WTC11 (cell line): ENCODE results near the gene UBE2V1. TPM values are rescaled to one million over a fixed set of nuclear protein-coding genes. Genes with fewer than 3 reads are reported as not detected.

Experiments
- ATAC-seq: fragments of 200-7000 bp; cut with Tn5 transposase; 2 replicates; pipeline ENCODE4 v1.10.0; 2021; ENCODE audit warnings: mild to moderate bottlenecking, moderate library complexity
- CTCF ChIA-PET: fragments of 300-600 bp; sonication (Branson Sonifier 250); formaldehyde crosslinking; loops from one replicate; lab custom pipeline; 2021; ENCODE audit warnings: antibody characterized with exemption; lab: Charles Lee
- POLR2A ChIA-PET: fragments of 350-600 bp; sonication (Branson Sonifier 250); formaldehyde crosslinking; loops from one replicate; lab custom pipeline; 2021; ENCODE audit warnings: antibody characterized with exemption; lab: Charles Lee
- DNase-seq: peaks from one replicate; pipeline ENCODE4 v3.0.0; 2021; ENCODE audit warnings: low spot score
- H3K27ac Mint-ChIP-seq: 2 replicates; pipeline ENCODE4 v1.8.0; 2021; ENCODE audit warnings: mixed read lengths
- H3K27me3 Mint-ChIP-seq: 2 replicates; pipeline ENCODE4 v1.8.0; 2021; ENCODE audit warnings: low read depth, mild to moderate bottlenecking, moderate library complexity, mixed read lengths
- H3K36me3 Mint-ChIP-seq: 2 replicates; pipeline ENCODE4 v1.8.0; 2021; ENCODE audit warnings: mixed read lengths
- H3K4me1 Mint-ChIP-seq: 2 replicates; pipeline ENCODE4 v1.8.0; 2022; ENCODE audit warnings: mixed read lengths
- H3K4me3 Mint-ChIP-seq: 2 replicates; pipeline ENCODE4 v1.8.0; 2021; ENCODE audit warnings: mild to moderate bottlenecking, moderate library complexity, mixed read lengths
- H3K9me3 Mint-ChIP-seq: 2 replicates; pipeline ENCODE4 v1.8.0; 2021; ENCODE audit warnings: mixed read lengths
- ELF4 ChIP-seq: sonication (generic); formaldehyde crosslinking; IDR thresholded peaks from 2 replicates; pipeline ENCODE4 v1.8.1; 2022; ENCODE audit warnings: low read depth, mild to moderate bottlenecking, moderate library complexity, missing genetic modification reagents
- ETV6 ChIP-seq: sonication (generic); formaldehyde crosslinking; IDR thresholded peaks from 2 replicates; pipeline ENCODE4 v1.8.1; 2022; ENCODE audit warnings: mild to moderate bottlenecking, missing genetic modification reagents
- GTF2I ChIP-seq: fragments of 250-450 bp; sonication (Bioruptor Pico); conservative IDR thresholded peaks from 2 replicates; pipeline ENCODE4 v1.4.0; 2021; ENCODE audit warnings: mild to moderate bottlenecking
- JAZF1 ChIP-seq: fragments of 250-450 bp; sonication (Bioruptor Pico); IDR thresholded peaks from 2 replicates; pipeline ENCODE4 v1.9.0; 2021; ENCODE audit warnings: moderate library complexity, mild to moderate bottlenecking, inconsistent platforms
- MYBL2 ChIP-seq: sonication (generic); formaldehyde crosslinking; IDR thresholded peaks from 2 replicates; pipeline ENCODE4 v1.8.1; 2023; ENCODE audit warnings: mild to moderate bottlenecking, moderate library complexity, missing genetic modification reagents
- SOX15 ChIP-seq: fragments of 250-450 bp; sonication (Bioruptor Pico); IDR thresholded peaks from 2 replicates; pipeline ENCODE4 v1.9.0; 2021; ENCODE audit warnings: mild to moderate bottlenecking
- ZNF396 ChIP-seq: fragments of 250-450 bp; sonication (Bioruptor Pico); IDR thresholded peaks from 2 replicates; pipeline ENCODE4 v1.8.0; 2021; ENCODE audit warnings: mild to moderate bottlenecking, moderate library complexity, borderline replicate concordance
- total RNA-seq: library from RNA; stranded (reverse); gene quantifications from 3 replicates; pipeline ENCODE4 v1.2.3, GENCODE V29; 2021
- TF ChIP-seq, protein P1 (sequence below): sonication (generic); formaldehyde crosslinking; IDR thresholded peaks from 2 replicates; pipeline ENCODE4 v1.8.0; 2022; ENCODE audit warnings: missing genetic modification reagents
- TF ChIP-seq, protein P2 (sequence below): sonication (generic); formaldehyde crosslinking; IDR thresholded peaks from 2 replicates; pipeline ENCODE4 v1.8.1; 2023; ENCODE audit warnings: mild to moderate bottlenecking, missing genetic modification reagents, moderate library complexity
- TF ChIP-seq, protein P3 (sequence below): fragments of 250-450 bp; sonication (Bioruptor Pico); IDR thresholded peaks from 2 replicates; pipeline ENCODE4 v1.8.0; 2021; ENCODE audit warnings: mild to moderate bottlenecking
- TF ChIP-seq, protein P4 (sequence below): sonication (generic); formaldehyde crosslinking; IDR thresholded peaks from 2 replicates; pipeline ENCODE4 v1.8.1; 2023; ENCODE audit warnings: mild to moderate bottlenecking, missing genetic modification reagents
- TF ChIP-seq, protein P5 (sequence below): sonication (generic); formaldehyde crosslinking; IDR thresholded peaks from 2 replicates; pipeline ENCODE4 v1.8.0; 2022; ENCODE audit warnings: mild to moderate bottlenecking, missing genetic modification reagents

Gene UBE2V1
- total RNA-seq, 1 experiment from 2014 or later, result 144 TPM

DNA sequence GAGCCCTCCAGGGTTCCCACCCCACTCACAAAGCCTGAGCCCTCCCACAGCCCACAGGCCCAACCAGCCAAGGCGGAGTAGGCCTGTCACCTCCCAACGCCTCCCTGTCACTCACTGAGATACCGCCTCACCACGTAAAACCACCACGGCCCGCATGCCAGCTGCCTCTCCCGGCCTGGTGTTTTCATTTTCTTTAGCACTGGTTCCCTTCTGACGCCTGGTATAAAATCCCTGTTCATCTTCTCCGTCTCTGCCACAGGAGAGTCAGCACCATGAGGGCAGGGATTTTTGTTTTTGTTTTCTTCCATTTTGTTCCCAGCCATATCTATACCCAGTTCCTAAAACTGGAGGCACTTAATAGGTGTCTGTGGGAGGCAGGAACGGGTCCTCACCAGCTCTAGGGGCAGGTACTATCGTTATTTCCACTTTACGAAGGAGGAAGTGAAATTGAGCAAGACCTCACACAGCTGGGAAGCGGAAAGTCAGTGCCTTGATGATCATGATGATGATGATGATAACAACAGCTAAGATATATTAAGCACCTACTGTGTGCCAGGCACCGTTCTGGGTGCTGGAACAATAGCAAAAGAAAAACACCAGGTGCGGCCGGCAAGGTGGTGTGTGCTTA is 71.6 kb downstream of the UBE2V1 start:
- Mint-ChIP-seq H3K27ac (peak overlapping the region; percentile 68; the same call in 1 of the 2 replicates), H3K9me3 (no peaks in the 10 kb centered on the region), H3K4me3 (no peak overlapping the region), H3K4me1 (peaks cover 28% of the 10 kb centered on the region), H3K36me3 (no peaks in the 10 kb centered on the region), H3K27me3 (no peaks in the 10 kb centered on the region)
- no peak for TF ChIP-seq GTF2I (CRISPR knock-in tag)
- no peak for TF ChIP-seq ELF4 (CRISPR knock-in tag)
- DNase-seq (no peak), ATAC-seq (no peak)
- POLR2A ChIA-PET, result no interaction called here
- CTCF ChIA-PET, result interaction anchor here (1.4 to 2.3 kb wide), 2 partner anchors 30 to 63 kb away, joined by 5 to 8 read pairs; no protein-coding TSS in a partner anchor

DNA sequence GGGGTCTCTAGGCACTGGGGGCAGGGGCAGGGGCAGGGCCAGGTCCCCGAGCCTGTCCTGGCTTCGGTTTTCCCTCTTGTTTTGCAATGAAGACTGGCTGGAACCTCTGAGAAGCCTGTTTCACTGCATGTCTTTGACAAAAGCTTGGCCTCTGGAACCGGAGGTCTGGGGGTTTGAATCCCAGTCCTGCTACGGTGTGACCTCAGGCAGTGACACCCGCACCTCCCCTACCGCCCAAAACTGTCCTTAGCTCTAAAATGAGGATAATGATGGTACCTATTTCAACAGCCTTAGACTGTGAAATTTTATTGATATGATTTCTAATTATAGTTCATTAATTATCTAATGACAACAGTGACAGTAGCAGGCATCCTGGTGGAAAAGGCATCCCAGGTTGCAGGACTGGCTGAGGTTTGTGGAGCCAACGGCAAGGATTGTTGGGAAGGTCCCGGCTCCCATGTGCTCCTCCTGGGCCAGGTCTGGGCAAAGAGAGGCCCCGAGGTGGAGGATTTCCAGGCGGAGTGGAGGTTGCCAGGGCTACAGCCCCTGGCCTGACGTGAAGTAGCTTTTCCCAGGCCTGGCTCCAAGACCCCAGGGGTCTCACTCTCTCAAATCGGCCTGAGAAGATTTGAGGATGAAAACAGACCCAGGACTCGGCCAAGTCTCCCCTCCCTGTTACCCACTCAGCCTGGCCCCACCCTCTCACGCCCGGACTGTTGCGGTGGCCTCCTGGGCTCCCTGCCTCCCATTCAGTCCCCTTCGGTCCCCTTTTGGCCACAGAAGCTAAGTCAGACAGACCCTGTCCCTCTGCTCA is 72.3 kb downstream of the UBE2V1 start:
- H3K27ac Mint-ChIP-seq, result no peak overlapping the region
- POLR2A ChIA-PET, result no interaction called here
- TF ChIP-seq ZNF396, result no peak
- no peak for TF ChIP-seq SOX15
- TF ChIP-seq MYBL2 (CRISPR knock-in tag), result no peak
- no peak for TF ChIP-seq JAZF1 (CRISPR knock-in tag)
- TF ChIP-seq, protein P1, sequence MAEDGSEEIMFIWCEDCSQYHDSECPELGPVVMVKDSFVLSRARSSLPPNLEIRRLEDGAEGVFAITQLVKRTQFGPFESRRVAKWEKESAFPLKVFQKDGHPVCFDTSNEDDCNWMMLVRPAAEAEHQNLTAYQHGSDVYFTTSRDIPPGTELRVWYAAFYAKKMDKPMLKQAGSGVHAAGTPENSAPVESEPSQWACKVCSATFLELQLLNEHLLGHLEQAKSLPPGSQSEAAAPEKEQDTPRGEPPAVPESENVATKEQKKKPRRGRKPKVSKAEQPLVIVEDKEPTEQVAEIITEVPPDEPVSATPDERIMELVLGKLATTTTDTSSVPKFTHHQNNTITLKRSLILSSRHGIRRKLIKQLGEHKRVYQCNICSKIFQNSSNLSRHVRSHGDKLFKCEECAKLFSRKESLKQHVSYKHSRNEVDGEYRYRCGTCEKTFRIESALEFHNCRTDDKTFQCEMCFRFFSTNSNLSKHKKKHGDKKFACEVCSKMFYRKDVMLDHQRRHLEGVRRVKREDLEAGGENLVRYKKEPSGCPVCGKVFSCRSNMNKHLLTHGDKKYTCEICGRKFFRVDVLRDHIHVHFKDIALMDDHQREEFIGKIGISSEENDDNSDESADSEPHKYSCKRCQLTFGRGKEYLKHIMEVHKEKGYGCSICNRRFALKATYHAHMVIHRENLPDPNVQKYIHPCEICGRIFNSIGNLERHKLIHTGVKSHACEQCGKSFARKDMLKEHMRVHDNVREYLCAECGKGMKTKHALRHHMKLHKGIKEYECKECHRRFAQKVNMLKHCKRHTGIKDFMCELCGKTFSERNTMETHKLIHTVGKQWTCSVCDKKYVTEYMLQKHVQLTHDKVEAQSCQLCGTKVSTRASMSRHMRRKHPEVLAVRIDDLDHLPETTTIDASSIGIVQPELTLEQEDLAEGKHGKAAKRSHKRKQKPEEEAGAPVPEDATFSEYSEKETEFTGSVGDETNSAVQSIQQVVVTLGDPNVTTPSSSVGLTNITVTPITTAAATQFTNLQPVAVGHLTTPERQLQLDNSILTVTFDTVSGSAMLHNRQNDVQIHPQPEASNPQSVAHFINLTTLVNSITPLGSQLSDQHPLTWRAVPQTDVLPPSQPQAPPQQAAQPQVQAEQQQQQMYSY (CRISPR knock-in tag), result no peak
- TF ChIP-seq, protein P2, sequence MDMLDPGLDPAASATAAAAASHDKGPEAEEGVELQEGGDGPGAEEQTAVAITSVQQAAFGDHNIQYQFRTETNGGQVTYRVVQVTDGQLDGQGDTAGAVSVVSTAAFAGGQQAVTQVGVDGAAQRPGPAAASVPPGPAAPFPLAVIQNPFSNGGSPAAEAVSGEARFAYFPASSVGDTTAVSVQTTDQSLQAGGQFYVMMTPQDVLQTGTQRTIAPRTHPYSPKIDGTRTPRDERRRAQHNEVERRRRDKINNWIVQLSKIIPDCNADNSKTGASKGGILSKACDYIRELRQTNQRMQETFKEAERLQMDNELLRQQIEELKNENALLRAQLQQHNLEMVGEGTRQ, result no peak
- TF ChIP-seq, protein P3, sequence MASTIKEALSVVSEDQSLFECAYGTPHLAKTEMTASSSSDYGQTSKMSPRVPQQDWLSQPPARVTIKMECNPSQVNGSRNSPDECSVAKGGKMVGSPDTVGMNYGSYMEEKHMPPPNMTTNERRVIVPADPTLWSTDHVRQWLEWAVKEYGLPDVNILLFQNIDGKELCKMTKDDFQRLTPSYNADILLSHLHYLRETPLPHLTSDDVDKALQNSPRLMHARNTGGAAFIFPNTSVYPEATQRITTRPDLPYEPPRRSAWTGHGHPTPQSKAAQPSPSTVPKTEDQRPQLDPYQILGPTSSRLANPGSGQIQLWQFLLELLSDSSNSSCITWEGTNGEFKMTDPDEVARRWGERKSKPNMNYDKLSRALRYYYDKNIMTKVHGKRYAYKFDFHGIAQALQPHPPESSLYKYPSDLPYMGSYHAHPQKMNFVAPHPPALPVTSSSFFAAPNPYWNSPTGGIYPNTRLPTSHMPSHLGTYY (CRISPR knock-in tag), result no peak
- TF ChIP-seq, protein P4, sequence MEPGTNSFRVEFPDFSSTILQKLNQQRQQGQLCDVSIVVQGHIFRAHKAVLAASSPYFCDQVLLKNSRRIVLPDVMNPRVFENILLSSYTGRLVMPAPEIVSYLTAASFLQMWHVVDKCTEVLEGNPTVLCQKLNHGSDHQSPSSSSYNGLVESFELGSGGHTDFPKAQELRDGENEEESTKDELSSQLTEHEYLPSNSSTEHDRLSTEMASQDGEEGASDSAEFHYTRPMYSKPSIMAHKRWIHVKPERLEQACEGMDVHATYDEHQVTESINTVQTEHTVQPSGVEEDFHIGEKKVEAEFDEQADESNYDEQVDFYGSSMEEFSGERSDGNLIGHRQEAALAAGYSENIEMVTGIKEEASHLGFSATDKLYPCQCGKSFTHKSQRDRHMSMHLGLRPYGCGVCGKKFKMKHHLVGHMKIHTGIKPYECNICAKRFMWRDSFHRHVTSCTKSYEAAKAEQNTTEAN (CRISPR knock-in tag), result no peak
- TF ChIP-seq, all 79 proteins: peak for 0
- Mint-ChIP-seq H3K36me3 (no peaks in the 10 kb centered on the region), H3K27me3 (no peaks in the 10 kb centered on the region), H3K4me3 (no peak overlapping the region), H3K9me3 (no peaks in the 10 kb centered on the region), H3K4me1 (peaks cover 28% of the 10 kb centered on the region)
- DNase-seq (no peak), ATAC-seq (no peak)
- CTCF ChIA-PET, result interaction anchor here (0.6 to 2.3 kb wide), 4 partner anchors 31 to 742 kb away, joined by 3 to 8 read pairs (median 4); no protein-coding TSS in a partner anchor

DNA sequence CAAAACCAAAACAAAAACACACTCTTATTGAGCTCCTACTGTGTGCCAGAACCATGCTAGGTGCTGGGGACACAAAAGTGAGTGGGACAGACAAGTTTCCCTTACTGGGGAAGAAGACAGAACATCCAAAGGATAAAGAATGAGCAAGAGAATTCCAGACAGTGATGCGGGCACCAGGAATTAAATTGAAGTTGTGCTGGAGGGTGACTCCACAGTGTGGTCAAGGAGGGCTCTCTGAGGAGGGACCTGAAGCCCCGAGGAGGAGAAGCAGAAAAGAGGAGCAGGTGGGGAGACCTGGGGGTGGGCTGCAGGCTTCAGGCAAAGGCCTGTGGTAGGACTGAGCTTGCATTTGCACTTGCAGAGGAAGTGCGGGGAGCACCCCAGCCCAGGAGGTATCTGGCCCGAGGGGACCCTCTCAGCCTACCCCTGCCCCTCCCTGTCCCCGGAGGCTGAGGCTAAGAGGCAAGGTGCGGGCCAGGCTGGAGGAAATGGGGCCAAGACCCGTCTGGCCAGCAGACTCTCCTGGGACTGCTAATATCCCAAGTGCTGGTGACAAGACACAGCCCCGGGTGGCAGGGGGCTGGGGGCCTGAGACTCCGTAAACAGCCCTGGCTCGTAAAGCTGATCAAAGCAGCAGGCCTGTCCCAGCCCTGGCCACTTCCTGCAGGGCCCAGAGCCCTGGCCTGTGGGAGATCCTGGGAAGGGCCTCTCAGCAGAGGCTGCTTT is 73.1 kb downstream of the UBE2V1 start:
- POLR2A ChIA-PET, result interaction anchor here (0.6 kb wide), 1 partner anchor 35 kb away, joined by 3 read pairs; no protein-coding TSS in a partner anchor
- Mint-ChIP-seq H3K27me3 (no peaks in the 10 kb centered on the region), H3K36me3 (no peaks in the 10 kb centered on the region), H3K4me3 (no peak overlapping the region), H3K9me3 (no peaks in the 10 kb centered on the region), H3K4me1 (peaks cover 28% of the 10 kb centered on the region), H3K27ac (peak overlapping the region; percentile 67; the same call in 1 of the 2 replicates)
- ATAC-seq (peak; percentile 53), DNase-seq (no peak)
- CTCF ChIA-PET, result interaction anchor here (0.6 to 5.0 kb wide), 4 partner anchors 30 to 743 kb away, joined by 3 to 21 read pairs (median 6); no protein-coding TSS in a partner anchor
- TF ChIP-seq ETV6, result no peak
- TF ChIP-seq, protein P5, sequence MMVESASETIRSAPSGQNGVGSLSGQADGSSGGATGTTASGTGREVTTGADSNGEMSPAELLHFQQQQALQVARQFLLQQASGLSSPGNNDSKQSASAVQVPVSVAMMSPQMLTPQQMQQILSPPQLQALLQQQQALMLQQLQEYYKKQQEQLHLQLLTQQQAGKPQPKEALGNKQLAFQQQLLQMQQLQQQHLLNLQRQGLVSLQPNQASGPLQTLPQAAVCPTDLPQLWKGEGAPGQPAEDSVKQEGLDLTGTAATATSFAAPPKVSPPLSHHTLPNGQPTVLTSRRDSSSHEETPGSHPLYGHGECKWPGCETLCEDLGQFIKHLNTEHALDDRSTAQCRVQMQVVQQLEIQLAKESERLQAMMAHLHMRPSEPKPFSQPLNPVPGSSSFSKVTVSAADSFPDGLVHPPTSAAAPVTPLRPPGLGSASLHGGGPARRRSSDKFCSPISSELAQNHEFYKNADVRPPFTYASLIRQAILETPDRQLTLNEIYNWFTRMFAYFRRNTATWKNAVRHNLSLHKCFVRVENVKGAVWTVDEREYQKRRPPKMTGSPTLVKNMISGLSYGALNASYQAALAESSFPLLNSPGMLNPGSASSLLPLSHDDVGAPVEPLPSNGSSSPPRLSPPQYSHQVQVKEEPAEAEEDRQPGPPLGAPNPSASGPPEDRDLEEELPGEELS (CRISPR knock-in tag), result 0 out of 2 replicates have a peak, but pooled peaks have one; percentile 17
